Right cardiac atrium (tissue), 5 donors: ENCODE data around the gene WDFY1. TPM values are rescaled to one million over a fixed set of nuclear protein-coding genes. Genes with fewer than 3 reads are reported as not detected.
A peak's percentile ranks its signal among the peaks of the same experiment; 100 is the strongest.

Experiments
- ATAC-seq, 2 donors: fragments of 200-7000 bp; cut with Tn5 transposase; one replicate each; pipeline versions ENCODE4 v1.8.0 to v1.9.1; 2020; ENCODE audit warnings: moderate library complexity in 2 of 2, mild to moderate bottlenecking in 1 of 2
- DNase-seq, 3 donors: peaks; one replicate each; pipeline ENCODE4 v3.0.0-alpha.2; 2020
- H3K27ac ChIP-seq: one replicate; pipeline ENCODE4 v1.5.1; 2013; ENCODE audit warnings: mild to moderate bottlenecking, low read length, control low read depth, moderate library complexity
- H3K27me3 ChIP-seq: one replicate; pipeline ENCODE4 v1.6.1; 2013; ENCODE audit not compliant: control insufficient read depth, insufficient read depth
- H3K4me1 ChIP-seq: one replicate; pipeline ENCODE4 v1.6.1; 2013; ENCODE audit warnings: low read length; ENCODE audit not compliant: control insufficient read depth, insufficient read depth
- H3K4me3 ChIP-seq: one replicate; pipeline ENCODE4 v1.5.1; 2013; ENCODE audit warnings: low read length, control low read depth
- H3K9me3 ChIP-seq: one replicate; pipeline ENCODE4 v1.6.1; 2013; ENCODE audit warnings: low read length; ENCODE audit not compliant: control insufficient read depth
- WGBS: extraction: QIAGEN DNeasy Blood & Tissue Kit; methylation state at CpG from one replicate; pipeline ENCODE4 v1.1.7; 2013; 5-methylcytosine and 5-hydroxymethylcytosine counted together
- intact Hi-C, 4 donors: fragments of 100-400 bp; cut with DNase I; formaldehyde crosslinking; loops; one replicate each; pipeline versions ENCODE4 v1.11.0 to v1.14.0; 2022 to 2023
- polyA plus RNA-seq: library from polyadenylated mRNA; stranded (reverse); fragments of 200-250 nt; gene quantifications from one replicate; pipeline ENCODE4 v1.2.3, GENCODE V29; 2013
- total RNA-seq, 4 donors: library from RNA; stranded (reverse); fragmentation: NEBNext Ultra II Directional; extraction: Animal tissue kit (Norgen Biotek cat#: 25700); gene quantifications; one replicate each; pipeline ENCODE4 v1.2.1, GENCODE V29; 2021
- donor health status: healthy with polysubstance abuse.
- donor health status: DM: no; HTN: yes; CAD: no.
- donor health status: DM: no; HTN: no; CAD: no.
- donor health status: DM: no; HTN: yes; CAD: no; lungs with severe emphysema.
- donor health status: DM: yes; HTN: yes; CAD: no.

Gene WDFY1
- total and polyA plus RNA-seq, 5 donors: 10.7 to 21.2 (median 15.9) TPM

- intact Hi-C loops: no loop called here
- peak; percentile 28 to 38 for ATAC-seq
- DNase-seq: no peak
- H3K27ac ChIP-seq: no peak overlapping the region
- no peaks in the 10 kb centered on the region for H3K9me3 ChIP-seq
- no peak overlapping the region for H3K4me3 ChIP-seq
- WGBS: 83% methylated on average over 8 of the region's 8 CpGs
- H3K4me1 ChIP-seq: peaks cover 10% of the 10 kb centered on the region
- no peaks in the 10 kb centered on the region for H3K27me3 ChIP-seq
Measured at GRCh38 chr2:223908304-223908998, 36.7 kb downstream of the WDFY1 start.

DNA sequence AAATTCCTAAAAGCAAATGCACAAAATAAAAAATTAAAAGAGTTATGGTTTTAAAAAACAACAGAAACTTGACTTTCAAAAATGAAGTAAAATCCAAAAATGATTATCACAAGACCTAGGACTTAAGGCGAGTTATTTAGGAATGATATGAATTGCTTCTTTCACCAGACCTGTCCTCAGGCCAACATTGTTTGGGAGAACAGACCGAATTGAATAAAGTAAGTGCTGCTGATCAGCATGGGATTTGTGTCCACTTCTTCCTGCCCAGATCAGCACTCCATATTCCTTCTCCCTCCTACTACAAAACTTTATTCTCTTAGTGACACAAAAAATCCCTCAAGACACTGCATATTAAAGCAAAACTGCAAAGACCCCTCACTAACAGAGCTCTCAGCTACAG lies 39.1 kb downstream of the WDFY1 start:
- intact Hi-C loops: no loop called here
- 40% methylated on average over 2 of the region's 2 CpGs for WGBS
- H3K4me1 ChIP-seq: peaks cover 10% of the 10 kb centered on the region
- no peaks in the 10 kb centered on the region for H3K27me3 ChIP-seq
- H3K27ac ChIP-seq: no peak overlapping the region
- ATAC-seq: no peak
- DNase-seq: no peak
- no peaks in the 10 kb centered on the region for H3K9me3 ChIP-seq
- H3K4me3 ChIP-seq: no peak overlapping the region

- H3K27ac ChIP-seq: no peak overlapping the region
- H3K4me3 ChIP-seq: no peak overlapping the region
- intact Hi-C loops: no loop called here
- whole genome bisulfite sequencing: 79% methylated on average over 2 of the region's 2 CpGs
- no peaks in the 10 kb centered on the region for H3K9me3 ChIP-seq
- H3K4me1 ChIP-seq: no peaks in the 10 kb centered on the region
- no peak for DNase-seq
- ATAC-seq: no peak
- no peaks in the 10 kb centered on the region for H3K27me3 ChIP-seq
Measured at GRCh38 chr2:223901854-223902253, 43.3 kb downstream of the WDFY1 start.

DNA sequence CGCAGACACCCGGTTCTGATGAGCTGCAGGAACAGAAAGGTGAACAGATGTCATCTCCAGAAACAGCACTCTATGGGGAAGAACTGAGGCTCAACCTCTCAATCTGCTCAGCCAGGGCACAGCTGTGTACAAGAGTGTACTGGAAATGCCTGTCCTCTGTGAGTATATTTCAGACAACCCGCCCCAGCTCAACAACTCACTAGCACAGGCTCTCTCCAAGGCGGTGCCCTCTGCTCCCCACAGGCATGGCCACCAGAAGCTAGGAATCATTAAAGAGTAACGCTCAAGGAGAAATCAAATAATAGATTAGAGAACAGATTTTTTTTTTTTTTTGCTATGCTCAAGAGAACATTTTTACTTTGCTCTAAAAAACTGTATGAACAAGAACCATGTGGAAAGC lies 43.8 kb downstream of the WDFY1 start:
- Histone ChIP-seq H3K27ac (no peak overlapping the region), H3K4me1 (no peaks in the 10 kb centered on the region), H3K9me3 (no peaks in the 10 kb centered on the region), H3K4me3 (no peak overlapping the region), H3K27me3 (no peaks in the 10 kb centered on the region)
- 66% methylated on average over 5 of the region's 5 CpGs for WGBS
- DNase-seq (no peak), ATAC-seq (no peak)
- intact Hi-C loops: no loop called here

DNA sequence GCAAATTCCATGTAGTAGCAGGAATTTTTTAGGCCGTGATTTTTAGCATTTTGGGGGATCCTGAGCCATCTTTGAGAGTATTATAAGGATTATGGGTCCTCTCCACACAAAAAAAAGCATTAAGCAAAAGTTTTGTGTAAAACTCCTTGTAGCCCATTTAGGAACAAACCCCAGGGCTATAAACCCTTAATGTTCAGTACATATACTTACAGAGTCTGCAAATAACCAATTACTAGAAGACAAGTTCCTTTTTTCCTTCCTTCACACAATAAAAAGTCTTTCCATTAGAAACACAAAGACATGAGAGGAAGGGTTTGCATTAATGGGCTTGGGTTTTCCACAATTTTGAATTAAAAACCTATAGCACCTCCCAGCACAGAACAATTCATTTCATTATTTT lies 44.6 kb downstream of the WDFY1 start:
- intact Hi-C loops: no loop called here
- Histone ChIP-seq H3K27me3 (no peaks in the 10 kb centered on the region), H3K4me1 (no peaks in the 10 kb centered on the region), H3K27ac (no peak overlapping the region), H3K4me3 (no peak overlapping the region), H3K9me3 (no peaks in the 10 kb centered on the region)
- ATAC-seq: no peak
- no peak for DNase-seq
- 95% methylated on average over 1 of the region's 1 CpG for whole genome bisulfite sequencing

DNA sequence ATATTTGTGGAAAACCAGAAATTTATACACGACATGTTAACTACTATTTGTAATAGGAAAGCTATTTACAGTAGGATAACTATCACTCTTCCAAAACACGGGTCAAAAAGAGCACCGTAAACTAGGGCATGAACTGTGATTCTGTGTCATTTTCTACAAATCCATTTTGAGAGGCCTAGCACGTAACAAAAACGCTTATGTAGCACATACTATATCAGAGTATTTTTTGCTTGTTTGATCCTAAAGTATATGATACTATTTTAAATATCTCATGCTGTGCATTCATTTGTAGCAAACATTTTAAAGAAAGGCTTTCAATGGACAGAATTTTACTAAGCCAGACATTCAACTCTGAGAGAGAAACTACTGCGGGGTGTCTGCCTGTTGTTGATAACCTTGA lies 45.1 kb downstream of the WDFY1 start:
- intact Hi-C loops: no loop called here
- H3K4me3 ChIP-seq: no peak overlapping the region
- ATAC-seq (no peak), DNase-seq (no peak)
- 96% methylated on average over 6 of the region's 6 CpGs for WGBS
- no peak overlapping the region for H3K27ac ChIP-seq
- H3K9me3 ChIP-seq: no peaks in the 10 kb centered on the region
- H3K27me3 ChIP-seq: no peaks in the 10 kb centered on the region
- H3K4me1 ChIP-seq: no peaks in the 10 kb centered on the region

GRCh38 chr2:223897669-223898330 lies 47.3 kb downstream of the WDFY1 start:
- ATAC-seq (no peak), DNase-seq (no peak)
- intact Hi-C loops: no loop called here
- Histone ChIP-seq H3K4me3 (no peak overlapping the region), H3K27ac (no peak overlapping the region), H3K27me3 (no peaks in the 10 kb centered on the region), H3K9me3 (no peaks in the 10 kb centered on the region), H3K4me1 (no peaks in the 10 kb centered on the region)
- WGBS: 98% methylated on average over 5 of the region's 5 CpGs

- intact Hi-C loops: no loop called here
- DNase-seq (no peak), ATAC-seq (no peak)
- H3K4me3 ChIP-seq: no peak overlapping the region
- H3K9me3 ChIP-seq: no peaks in the 10 kb centered on the region
- no peaks in the 10 kb centered on the region for H3K4me1 ChIP-seq
- 65% methylated on average over 4 of the region's 4 CpGs for WGBS
- H3K27ac ChIP-seq: no peak overlapping the region
- H3K27me3 ChIP-seq: no peaks in the 10 kb centered on the region
Measured at GRCh38 chr2:223896833-223897311, 48.3 kb downstream of the WDFY1 start.

DNA sequence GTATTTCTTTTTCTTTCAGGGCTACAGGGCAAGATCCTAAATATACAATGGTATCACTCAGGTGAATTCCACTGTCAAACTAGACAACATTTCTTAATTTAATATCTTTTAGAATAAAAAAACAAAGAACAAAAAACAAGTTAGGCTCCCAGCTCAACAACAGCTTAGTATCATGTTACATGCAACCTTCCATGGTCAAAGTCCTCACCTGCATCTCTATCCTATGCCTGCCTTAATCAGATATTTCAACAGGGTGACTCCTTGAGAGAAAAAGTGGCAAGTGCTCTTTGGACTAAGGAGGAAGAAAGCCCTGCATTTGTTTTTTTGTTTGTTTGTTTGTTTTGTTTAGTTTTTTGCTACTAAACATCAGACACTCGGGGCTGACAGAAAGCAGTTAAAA lies 50.2 kb downstream of the WDFY1 start:
- ATAC-seq (no peak), DNase-seq (no peak)
- H3K4me3 ChIP-seq: no peak overlapping the region
- H3K9me3 ChIP-seq: no peaks in the 10 kb centered on the region
- 90% methylated on average over 1 of the region's 1 CpG for WGBS
- no peaks in the 10 kb centered on the region for H3K4me1 ChIP-seq
- H3K27me3 ChIP-seq: no peaks in the 10 kb centered on the region
- no peak overlapping the region for H3K27ac ChIP-seq
- intact Hi-C loops: no loop called here

DNA sequence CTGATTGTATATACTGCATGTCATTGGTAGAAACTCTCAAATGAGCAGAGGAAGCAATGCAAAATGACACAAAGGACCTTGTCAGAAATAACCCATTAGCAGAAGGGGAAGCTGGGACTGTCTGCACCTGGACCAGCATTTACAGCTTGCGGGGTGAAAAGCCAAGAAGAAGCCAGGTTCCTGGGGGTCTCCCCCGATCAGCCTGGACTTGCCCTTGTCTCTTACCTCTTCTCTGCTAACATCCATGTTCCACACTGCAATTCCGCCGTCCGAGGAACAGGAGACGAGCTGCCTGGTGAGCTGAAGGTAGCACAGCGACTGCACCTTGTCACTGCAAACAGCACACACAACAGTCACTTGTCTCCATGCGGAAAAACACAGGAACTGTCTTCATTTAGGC lies 51.1 kb downstream of the WDFY1 start:
- ATAC-seq (no peak), DNase-seq (no peak)
- no peaks in the 10 kb centered on the region for H3K4me1 ChIP-seq
- 96% methylated on average over 8 of the region's 8 CpGs for WGBS
- no peak overlapping the region for H3K27ac ChIP-seq
- intact Hi-C loops: no loop called here
- no peaks in the 10 kb centered on the region for H3K27me3 ChIP-seq
- H3K4me3 ChIP-seq: no peak overlapping the region
- no peaks in the 10 kb centered on the region for H3K9me3 ChIP-seq

GRCh38 chr2:223890721-223891120 lies 54.4 kb downstream of the WDFY1 start:
- Histone ChIP-seq H3K27me3 (no peaks in the 10 kb centered on the region), H3K4me1 (no peaks in the 10 kb centered on the region), H3K4me3 (no peak overlapping the region), H3K27ac (no peak overlapping the region), H3K9me3 (no peaks in the 10 kb centered on the region)
- 63% methylated on average over 4 of the region's 4 CpGs for WGBS
- intact Hi-C loops: no loop called here
- DNase-seq: no peak
- no peak for ATAC-seq
